GM12878 (cell line): ENCODE results near the gene HEATR1. TPM values are rescaled to one million over a fixed set of nuclear protein-coding genes. Genes with fewer than 3 reads are reported as not detected.
A peak's percentile ranks its signal among the peaks of the same experiment; 100 is the strongest.

Source experiments
- BACH1 ChIP-seq: fragments of 450-650 bp; IDR thresholded peaks from 2 replicates; pipeline ENCODE4 v1.6.1; 2017; ENCODE audit warnings: mild to moderate bottlenecking, borderline replicate concordance
- BHLHE40 ChIP-seq, 2 experiments: fragments of 450-650 bp in 1 of 2; IDR thresholded peaks; 2 replicates each; pipeline ENCODE4 v1.6.1; 2011 to 2017; ENCODE audit warnings: low read depth in 2 of 2, borderline replicate concordance in 1 of 2, improper control_type of control experiment in 1 of 2, low read length in 1 of 2, mild to moderate bottlenecking in 1 of 2
- CBFB ChIP-seq: IDR thresholded peaks from 2 replicates; pipeline ENCODE4 v1.6.1; 2016; ENCODE audit warnings: antibody characterized with exemption, low read depth
- CEBPB ChIP-seq, 2 experiments: fragments of 150-350 bp in 1 of 2; IDR thresholded peaks; 2 replicates each; pipeline ENCODE4 v1.6.1; 2012 to 2014; ENCODE audit warnings: low read depth in 2 of 2, low read length in 2 of 2, borderline replicate concordance in 1 of 2, inconsistent platforms in 1 of 2
- EP300 ChIP-seq, 2 experiments: fragments of 150-350 bp in 1 of 2; IDR thresholded peaks; 2 replicates each; pipeline ENCODE4 v1.6.1; 2011 to 2012; ENCODE audit warnings: low read depth in 2 of 2, low read length in 2 of 2, borderline replicate concordance in 1 of 2, improper control_type of control experiment in 1 of 2, inconsistent platforms in 1 of 2; ENCODE audit not compliant: control insufficient read depth in 1 of 2
- ESRRA ChIP-seq: IDR thresholded peaks from 2 replicates; pipeline ENCODE4 v1.6.1; 2012; ENCODE audit warnings: mild to moderate bottlenecking, low read length, improper control_type of control experiment
- KAT2A ChIP-seq: conservative IDR thresholded peaks from 2 replicates; pipeline ENCODE4 v1.6.1; 2011; ENCODE audit warnings: low read depth, low read length; ENCODE audit not compliant: control insufficient read depth
- MAX ChIP-seq: IDR thresholded peaks from 2 replicates; pipeline ENCODE4 v1.6.1; 2012; ENCODE audit warnings: low read depth, low read length, improper control_type of control experiment
- NBN ChIP-seq: fragments of 450-650 bp; IDR thresholded peaks from 2 replicates; pipeline ENCODE4 v1.6.1; 2016
- PML ChIP-seq: IDR thresholded peaks from 2 replicates; pipeline ENCODE4 v1.6.1; 2012; ENCODE audit warnings: low read length, inconsistent platforms
- RB1 ChIP-seq: fragments of 450-650 bp; formaldehyde crosslinking; IDR thresholded peaks from 2 replicates; pipeline ENCODE4 v1.6.1; 2017; ENCODE audit warnings: mild to moderate bottlenecking, borderline replicate concordance
- RELA ChIP-seq: fragments of 450-650 bp; IDR thresholded peaks from 2 replicates; pipeline ENCODE4 v1.8.0; 2014; ENCODE audit warnings: borderline replicate concordance; ENCODE audit not compliant: partially characterized antibody
- SIX5 ChIP-seq: IDR thresholded peaks from 2 replicates; pipeline ENCODE4 v1.6.1; 2011; ENCODE audit warnings: mild to moderate bottlenecking, low read depth, low read length, moderate library complexity; ENCODE audit not compliant: severe bottlenecking
- SP1 ChIP-seq: IDR thresholded peaks from one replicate; pipeline ENCODE4 v1.6.1; 2011; ENCODE audit warnings: low read depth, low read length
- SREBF1 ChIP-seq: IDR thresholded peaks from 2 replicates; pipeline ENCODE4 v1.6.1; 2012; ENCODE audit warnings: mild to moderate bottlenecking, low read length
- TCF12 ChIP-seq: IDR thresholded peaks from 2 replicates; pipeline ENCODE4 v1.6.1; 2011; ENCODE audit warnings: low read depth, mild to moderate bottlenecking, low read length
- USF1 ChIP-seq: IDR thresholded peaks from 2 replicates; pipeline ENCODE4 v1.6.1; 2011; ENCODE audit warnings: borderline replicate concordance, low read depth, mild to moderate bottlenecking, moderate library complexity, mixed read lengths, low read length; ENCODE audit not compliant: insufficient read depth; ENCODE audit errors: extremely low read length
- ZSCAN29 ChIP-seq: fragments of 450-650 bp; IDR thresholded peaks from 2 replicates; pipeline ENCODE4 v1.6.1; 2017; ENCODE audit warnings: mild to moderate bottlenecking, moderate library complexity
- polyA plus RNA-seq, 11 experiments: library from polyadenylated mRNA; depleted of rRNA in 4 of 11; unstranded in 6 of 11; stranded (reverse) in 5 of 11; fragments of >200 nt; fragmentation: Nextera tagmentation in 4 of 11; fragmentation: Illumina TruSeq in 1 of 11; extraction: Ambion mirVana in 4 of 11; extraction: Trizol in 1 of 11; gene quantifications; 1 replicate in 1 of 11; 2 replicates in 10 of 11; pipeline versions ENCODE4 v1.2.1 to v1.2.3, GENCODE V29; 2011 to 2016; ENCODE audit warnings: inconsistent platforms in 2 of 11, missing spikeins in 2 of 11, low read depth in 1 of 11
- total RNA-seq, 4 experiments: library from RNA; depleted of rRNA in 3 of 4; stranded (reverse); fragments of >200 nt in 3 of 4; fragmentation: Illumina TruSeq in 1 of 4; extraction: Trizol in 1 of 4; gene quantifications; 2 replicates each; pipeline versions ENCODE4 v1.2.1 to v1.2.3, GENCODE V29; 2013 to 2021
- TF ChIP-seq, protein P1 (sequence below): fragments of 450-650 bp; IDR thresholded peaks from 2 replicates; pipeline ENCODE4 v1.6.1; 2017; ENCODE audit warnings: mild to moderate bottlenecking, moderate library complexity
- TF ChIP-seq, protein P2 (sequence below): fragments of 450-650 bp; formaldehyde crosslinking; IDR thresholded peaks from 2 replicates; pipeline ENCODE4 v1.5.0; 2022; ENCODE audit warnings: mild to moderate bottlenecking, missing genetic modification characterization

HEATR1 gene
- total and polyA plus RNA-seq, 10 of the 15 experiments (the other 5 are each of a cell fraction or from before 2014, with no cell fraction given): 8.6 to 72.3 (median 41.9) TPM

- TF ChIP-seq USF1: peak; percentile 59
- TF ChIP-seq, protein P1, sequence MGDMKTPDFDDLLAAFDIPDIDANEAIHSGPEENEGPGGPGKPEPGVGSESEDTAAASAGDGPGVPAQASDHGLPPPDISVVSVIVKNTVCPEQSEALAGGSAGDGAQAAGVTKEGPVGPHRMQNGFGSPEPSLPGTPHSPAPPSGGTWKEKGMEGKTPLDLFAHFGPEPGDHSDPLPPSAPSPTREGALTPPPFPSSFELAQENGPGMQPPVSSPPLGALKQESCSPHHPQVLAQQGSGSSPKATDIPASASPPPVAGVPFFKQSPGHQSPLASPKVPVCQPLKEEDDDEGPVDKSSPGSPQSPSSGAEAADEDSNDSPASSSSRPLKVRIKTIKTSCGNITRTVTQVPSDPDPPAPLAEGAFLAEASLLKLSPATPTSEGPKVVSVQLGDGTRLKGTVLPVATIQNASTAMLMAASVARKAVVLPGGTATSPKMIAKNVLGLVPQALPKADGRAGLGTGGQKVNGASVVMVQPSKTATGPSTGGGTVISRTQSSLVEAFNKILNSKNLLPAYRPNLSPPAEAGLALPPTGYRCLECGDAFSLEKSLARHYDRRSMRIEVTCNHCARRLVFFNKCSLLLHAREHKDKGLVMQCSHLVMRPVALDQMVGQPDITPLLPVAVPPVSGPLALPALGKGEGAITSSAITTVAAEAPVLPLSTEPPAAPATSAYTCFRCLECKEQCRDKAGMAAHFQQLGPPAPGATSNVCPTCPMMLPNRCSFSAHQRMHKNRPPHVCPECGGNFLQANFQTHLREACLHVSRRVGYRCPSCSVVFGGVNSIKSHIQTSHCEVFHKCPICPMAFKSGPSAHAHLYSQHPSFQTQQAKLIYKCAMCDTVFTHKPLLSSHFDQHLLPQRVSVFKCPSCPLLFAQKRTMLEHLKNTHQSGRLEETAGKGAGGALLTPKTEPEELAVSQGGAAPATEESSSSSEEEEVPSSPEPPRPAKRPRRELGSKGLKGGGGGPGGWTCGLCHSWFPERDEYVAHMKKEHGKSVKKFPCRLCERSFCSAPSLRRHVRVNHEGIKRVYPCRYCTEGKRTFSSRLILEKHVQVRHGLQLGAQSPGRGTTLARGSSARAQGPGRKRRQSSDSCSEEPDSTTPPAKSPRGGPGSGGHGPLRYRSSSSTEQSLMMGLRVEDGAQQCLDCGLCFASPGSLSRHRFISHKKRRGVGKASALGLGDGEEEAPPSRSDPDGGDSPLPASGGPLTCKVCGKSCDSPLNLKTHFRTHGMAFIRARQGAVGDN: peak; percentile 65
- TF ChIP-seq SIX5: peak; percentile 46
- no peak for TF ChIP-seq SREBF1
- TF ChIP-seq CBFB: 0 out of 2 replicates have a peak, but pooled peaks have one; percentile 48
- TF ChIP-seq RB1: no peak
- TF ChIP-seq TCF12: no peak
- TF ChIP-seq CEBPB (IDR thresholded peaks at IDR 0.05; ENCODE audit: borderline replicate concordance in 1 of 2, low read depth in 2 of 2, low read length in 2 of 2): no peak
- no peak for TF ChIP-seq BACH1
- TF ChIP-seq, protein P2, sequence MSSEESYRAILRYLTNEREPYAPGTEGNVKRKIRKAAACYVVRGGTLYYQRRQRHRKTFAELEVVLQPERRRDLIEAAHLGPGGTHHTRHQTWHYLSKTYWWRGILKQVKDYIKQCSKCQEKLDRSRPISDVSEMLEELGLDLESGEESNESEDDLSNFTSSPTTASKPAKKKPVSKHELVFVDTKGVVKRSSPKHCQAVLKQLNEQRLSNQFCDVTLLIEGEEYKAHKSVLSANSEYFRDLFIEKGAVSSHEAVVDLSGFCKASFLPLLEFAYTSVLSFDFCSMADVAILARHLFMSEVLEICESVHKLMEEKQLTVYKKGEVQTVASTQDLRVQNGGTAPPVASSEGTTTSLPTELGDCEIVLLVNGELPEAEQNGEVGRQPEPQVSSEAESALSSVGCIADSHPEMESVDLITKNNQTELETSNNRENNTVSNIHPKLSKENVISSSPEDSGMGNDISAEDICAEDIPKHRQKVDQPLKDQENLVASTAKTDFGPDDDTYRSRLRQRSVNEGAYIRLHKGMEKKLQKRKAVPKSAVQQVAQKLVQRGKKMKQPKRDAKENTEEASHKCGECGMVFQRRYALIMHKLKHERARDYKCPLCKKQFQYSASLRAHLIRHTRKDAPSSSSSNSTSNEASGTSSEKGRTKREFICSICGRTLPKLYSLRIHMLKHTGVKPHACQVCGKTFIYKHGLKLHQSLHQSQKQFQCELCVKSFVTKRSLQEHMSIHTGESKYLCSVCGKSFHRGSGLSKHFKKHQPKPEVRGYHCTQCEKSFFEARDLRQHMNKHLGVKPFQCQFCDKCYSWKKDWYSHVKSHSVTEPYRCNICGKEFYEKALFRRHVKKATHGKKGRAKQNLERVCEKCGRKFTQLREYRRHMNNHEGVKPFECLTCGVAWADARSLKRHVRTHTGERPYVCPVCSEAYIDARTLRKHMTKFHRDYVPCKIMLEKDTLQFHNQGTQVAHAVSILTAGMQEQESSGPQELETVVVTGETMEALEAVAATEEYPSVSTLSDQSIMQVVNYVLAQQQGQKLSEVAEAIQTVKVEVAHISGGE (CRISPR knock-in tag): peak; percentile 24; the same call in 1 of the 2 replicates
- TF ChIP-seq NBN: peak; percentile 79; the same call in 1 of the 2 replicates
- TF ChIP-seq SP1: peak; percentile 55
- TF ChIP-seq ZSCAN29: no peak
- TF ChIP-seq RELA: no peak
- no peak for TF ChIP-seq KAT2A
- TF ChIP-seq EP300 (IDR thresholded peaks at IDR 0.05; ENCODE audit: borderline replicate concordance in 1 of 2, control insufficient read depth in 1 of 2, low read depth in 2 of 2, low read length in 2 of 2): peak in 1 of 2 experiments; percentile 20; a peak in 1 of 4 replicates
- peak; percentile 94 for TF ChIP-seq MAX
- TF ChIP-seq BHLHE40 (IDR thresholded peaks at IDR 0.05; ENCODE audit: borderline replicate concordance in 1 of 2, low read depth in 2 of 2, low read length in 1 of 2): 0 out of 4 replicates have a peak, but pooled peaks have one; percentile 11 to 19
- peak; percentile 81; the same call in 1 of the 2 replicates for TF ChIP-seq PML
- TF ChIP-seq ESRRA: no peak
Observed at GRCh38 chr1:236603991-236604904, at the start of gene HEATR1 (continued).
